B cell (primary cell): Measurements from ENCODE around the gene ITGB7.

Experiments
- CTCF ChIP-seq: fragments of 200-600 bp; IDR thresholded peaks from one replicate; pipeline ENCODE4 v1.8.0; 2022; ENCODE audit warnings: antibody characterized with exemption, mild to moderate bottlenecking
- EZH2 ChIP-seq: IDR thresholded peaks from 2 replicates; pipeline ENCODE4 v1.6.1; 2012; ENCODE audit warnings: borderline replicate concordance, low read depth, mild to moderate bottlenecking, moderate library complexity, low read length; ENCODE audit not compliant: insufficient read depth, poor library complexity, severe bottlenecking

GRCh38 chr12:53176750-53177149 lies 30.3 kb downstream of the ITGB7 start:
- TF ChIP-seq CTCF (no peak), EZH2 (no peak)
